Adrenal gland (tissue), 5 donors: ENCODE results near the gene TSHZ2.

ENCODE experiments used
- CTCF ChIP-seq, 6 experiments: fragments of 450-650 bp in 4 of 6; fragments of 200-600 bp in 2 of 6; sonication (generic) in 1 of 6; IDR thresholded peaks; 1 replicate in 5 of 6; 2 replicates in 1 of 6; pipeline versions ENCODE4 v1.5.1 to v1.8.0; 2016 to 2021; ENCODE audit warnings: antibody characterized with exemption in 6 of 6, mild to moderate bottlenecking in 2 of 6, moderate library complexity in 1 of 6
- POLR2A ChIP-seq, 2 donors: fragments of 450-650 bp; IDR thresholded peaks; one replicate each; pipeline ENCODE4 v1.6.1; 2017; ENCODE audit warnings: antibody characterized with exemption in 2 of 2, mild to moderate bottlenecking in 2 of 2, moderate library complexity in 1 of 2
- donor health status: DM: no; HTN: no; CAD: no.

GRCh38 chr20:53195876-53196610 is 223.9 kb downstream of the TSHZ2 start:
- TF ChIP-seq CTCF (IDR thresholded peaks at IDR 0.05) (no peak), POLR2A (IDR thresholded peaks at IDR 0.05) (no peak)
